ENCODE results near the gene VDAC1.
"Not testable (repeated sequence)": the region's sequence is repeated elsewhere in the genome, so short reads cannot be mapped to it uniquely, and the experiment has no call there.

Gene VDAC1

DNA sequence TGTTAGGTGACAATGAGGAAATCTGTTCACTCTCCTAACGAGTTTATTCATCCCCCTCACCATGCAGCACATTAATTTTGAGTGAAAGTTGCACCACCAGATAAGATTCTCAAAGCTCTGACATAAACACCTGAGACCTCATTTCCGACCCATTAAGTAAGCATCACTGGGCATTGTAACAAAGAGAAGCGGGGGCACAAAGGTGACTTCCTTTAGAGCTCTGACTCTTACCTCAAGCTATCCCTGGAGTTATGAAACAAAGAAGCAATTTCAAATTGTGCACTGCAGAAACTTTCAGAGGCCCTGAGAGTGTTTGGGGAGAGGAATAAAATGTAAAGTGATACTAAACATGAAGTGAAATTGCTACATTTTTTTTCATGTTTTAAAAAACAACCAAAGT, 65.8 kb downstream of the VDAC1 start:
- DNase-seq (ENCODE audit: low read depth), result no peak
- no peak overlapping the region for H3K4me3 ChIP-seq (ENCODE audit: low read depth, low read length)
- TF ChIP-seq, protein P1, sequence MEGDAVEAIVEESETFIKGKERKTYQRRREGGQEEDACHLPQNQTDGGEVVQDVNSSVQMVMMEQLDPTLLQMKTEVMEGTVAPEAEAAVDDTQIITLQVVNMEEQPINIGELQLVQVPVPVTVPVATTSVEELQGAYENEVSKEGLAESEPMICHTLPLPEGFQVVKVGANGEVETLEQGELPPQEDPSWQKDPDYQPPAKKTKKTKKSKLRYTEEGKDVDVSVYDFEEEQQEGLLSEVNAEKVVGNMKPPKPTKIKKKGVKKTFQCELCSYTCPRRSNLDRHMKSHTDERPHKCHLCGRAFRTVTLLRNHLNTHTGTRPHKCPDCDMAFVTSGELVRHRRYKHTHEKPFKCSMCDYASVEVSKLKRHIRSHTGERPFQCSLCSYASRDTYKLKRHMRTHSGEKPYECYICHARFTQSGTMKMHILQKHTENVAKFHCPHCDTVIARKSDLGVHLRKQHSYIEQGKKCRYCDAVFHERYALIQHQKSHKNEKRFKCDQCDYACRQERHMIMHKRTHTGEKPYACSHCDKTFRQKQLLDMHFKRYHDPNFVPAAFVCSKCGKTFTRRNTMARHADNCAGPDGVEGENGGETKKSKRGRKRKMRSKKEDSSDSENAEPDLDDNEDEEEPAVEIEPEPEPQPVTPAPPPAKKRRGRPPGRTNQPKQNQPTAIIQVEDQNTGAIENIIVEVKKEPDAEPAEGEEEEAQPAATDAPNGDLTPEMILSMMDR (conservative IDR thresholded peaks at IDR 0.05; ENCODE audit: low read depth, low read length), result no peak

DNA sequence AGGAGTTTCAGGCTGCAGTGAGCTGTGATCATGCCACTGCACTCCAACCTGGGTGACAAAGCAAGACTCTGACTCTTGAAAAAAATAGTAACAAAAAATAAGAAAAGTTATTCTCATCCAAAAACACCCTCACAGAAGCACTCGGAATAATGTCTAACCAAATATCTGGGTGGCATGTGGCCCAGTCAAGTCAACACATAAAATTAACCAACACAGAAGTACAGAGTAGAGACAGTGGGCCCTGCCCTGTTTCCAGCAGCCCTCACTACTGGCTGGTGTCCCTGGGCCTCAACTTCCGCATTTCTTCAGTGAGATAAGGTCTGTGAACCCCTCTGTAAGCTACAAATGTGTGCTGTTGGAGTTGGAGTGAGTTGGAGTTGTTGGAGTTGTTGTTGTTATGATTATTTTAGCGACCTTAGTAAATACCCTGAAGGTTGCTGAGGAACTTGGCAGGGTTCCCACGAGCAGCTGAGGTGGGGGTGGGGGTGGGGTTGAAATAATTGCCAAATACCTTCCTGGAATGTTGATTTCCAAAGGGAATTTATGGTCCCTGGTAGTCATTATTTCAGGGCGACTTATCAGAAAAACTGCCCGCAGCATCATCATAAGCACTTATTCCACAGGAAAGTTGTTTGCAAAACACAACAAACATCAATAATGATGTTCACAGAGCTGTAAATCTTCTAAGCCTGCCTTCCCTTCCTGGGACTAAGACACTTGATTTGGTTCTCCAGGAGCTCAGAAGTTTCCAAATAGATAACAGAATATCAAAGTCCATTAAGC, 66.5 kb downstream of the VDAC1 start:
- TF ChIP-seq, protein P1 (conservative IDR thresholded peaks at IDR 0.05; ENCODE audit: low read depth, low read length), result no peak
- no peak overlapping the region for H3K4me3 ChIP-seq (ENCODE audit: low read depth, low read length)
- no peak for DNase-seq (ENCODE audit: low read depth)

DNA sequence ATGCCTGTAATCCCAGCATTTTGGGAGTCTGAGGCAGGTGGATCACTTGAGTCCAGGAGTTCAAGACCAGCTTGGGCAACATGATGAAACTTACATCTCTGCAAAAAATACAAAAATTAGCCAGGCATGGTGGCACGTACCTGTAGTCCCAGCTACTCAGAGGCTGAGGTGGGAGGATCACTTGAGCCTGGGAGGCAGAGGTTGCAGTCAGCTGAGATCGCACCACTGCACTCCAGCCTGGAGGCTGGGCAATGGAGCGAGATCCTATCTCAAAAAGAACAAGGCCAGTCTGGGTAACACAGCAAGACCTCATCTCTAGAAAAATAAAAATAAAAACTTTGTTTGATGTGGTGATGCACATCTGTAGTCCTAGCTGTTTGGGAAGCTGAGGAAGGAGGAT, 67.1 kb downstream of the VDAC1 start:
- not testable (repeated sequence) for H3K4me3 ChIP-seq (ENCODE audit: low read depth, low read length)

DNA sequence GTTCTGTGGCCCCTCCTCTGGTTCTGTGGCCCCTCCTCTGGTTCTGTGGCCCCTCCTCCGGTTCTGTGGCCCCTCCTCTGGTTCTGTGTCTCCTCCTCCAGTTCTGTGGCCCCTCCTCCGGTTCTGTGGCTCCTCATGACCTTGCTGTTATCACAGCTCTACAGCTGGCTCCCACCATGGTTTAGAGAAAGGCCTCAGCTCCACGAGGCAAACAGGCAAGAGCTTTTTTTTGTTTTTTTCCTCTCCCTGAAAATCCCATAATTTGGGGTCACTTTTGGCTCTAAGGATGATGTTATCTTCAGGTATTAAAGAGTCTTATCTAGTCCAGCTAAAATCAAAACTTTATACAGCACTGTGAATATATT, 68.1 kb downstream of the VDAC1 start:
- TF ChIP-seq, protein P1 (conservative IDR thresholded peaks at IDR 0.05; ENCODE audit: low read depth, low read length), result no peak
- DNase-seq (ENCODE audit: low read depth), result no peak
- H3K4me3 ChIP-seq (ENCODE audit: low read depth, low read length), result no peak overlapping the region

More for the DNA sequence above, 67.1 kb downstream of the VDAC1 start:
- not testable (repeated sequence) for DNase-seq (ENCODE audit: low read depth)

DNA sequence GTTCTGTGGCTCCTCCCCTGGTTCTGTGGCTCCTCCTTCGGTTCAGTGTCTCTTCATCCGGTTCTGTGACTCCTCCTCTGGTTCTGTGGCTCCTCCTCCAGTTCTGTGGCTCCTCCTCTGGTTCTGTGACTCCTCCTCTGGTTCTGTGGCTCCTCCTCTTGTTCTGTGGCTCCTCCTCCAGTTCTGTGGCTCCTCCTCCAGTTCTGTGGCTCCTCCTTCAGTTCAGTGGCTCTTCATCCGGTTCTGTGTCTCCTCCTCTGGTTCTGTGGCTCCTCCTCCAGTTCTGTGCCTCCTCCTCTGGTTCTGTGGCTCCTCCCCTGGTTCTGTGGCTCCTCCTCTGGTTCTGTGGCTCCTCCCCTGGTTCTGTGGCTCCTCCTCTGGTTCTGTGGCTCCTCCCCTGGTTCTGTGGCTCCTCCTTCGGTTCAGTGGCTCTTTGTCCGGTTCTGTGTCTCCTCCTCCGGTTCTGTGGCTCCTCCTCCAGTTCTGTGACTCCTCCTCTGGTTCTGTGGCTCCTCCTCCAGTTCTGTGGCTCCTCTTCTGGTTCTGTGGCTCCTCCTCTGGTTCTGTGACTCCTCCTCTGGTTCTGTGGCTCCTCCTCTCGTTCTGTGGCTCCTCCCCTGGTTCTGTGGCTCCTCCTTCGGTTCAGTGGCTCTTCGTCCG, 68.7 kb downstream of the VDAC1 start:
- not testable (repeated sequence) for DNase-seq (ENCODE audit: low read depth); H3K4me3 ChIP-seq (ENCODE audit: low read depth, low read length)

DNA sequence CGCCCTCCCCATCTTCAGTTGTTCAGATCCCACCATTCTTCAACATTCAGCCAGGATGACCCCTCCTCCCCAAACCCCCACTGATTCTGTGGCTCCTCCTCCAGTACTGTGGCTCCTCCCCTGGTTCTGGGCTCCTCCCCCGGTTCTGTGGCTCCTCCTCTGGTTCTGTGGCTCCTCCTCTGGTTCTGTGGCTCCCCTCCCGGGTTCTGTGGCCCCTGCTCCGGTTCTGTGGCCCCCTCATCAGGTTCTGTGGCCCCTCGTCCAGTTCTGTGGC, 69.2 kb downstream of the VDAC1 start:
- DNase-seq (ENCODE audit: low read depth), result no peak

DNA sequence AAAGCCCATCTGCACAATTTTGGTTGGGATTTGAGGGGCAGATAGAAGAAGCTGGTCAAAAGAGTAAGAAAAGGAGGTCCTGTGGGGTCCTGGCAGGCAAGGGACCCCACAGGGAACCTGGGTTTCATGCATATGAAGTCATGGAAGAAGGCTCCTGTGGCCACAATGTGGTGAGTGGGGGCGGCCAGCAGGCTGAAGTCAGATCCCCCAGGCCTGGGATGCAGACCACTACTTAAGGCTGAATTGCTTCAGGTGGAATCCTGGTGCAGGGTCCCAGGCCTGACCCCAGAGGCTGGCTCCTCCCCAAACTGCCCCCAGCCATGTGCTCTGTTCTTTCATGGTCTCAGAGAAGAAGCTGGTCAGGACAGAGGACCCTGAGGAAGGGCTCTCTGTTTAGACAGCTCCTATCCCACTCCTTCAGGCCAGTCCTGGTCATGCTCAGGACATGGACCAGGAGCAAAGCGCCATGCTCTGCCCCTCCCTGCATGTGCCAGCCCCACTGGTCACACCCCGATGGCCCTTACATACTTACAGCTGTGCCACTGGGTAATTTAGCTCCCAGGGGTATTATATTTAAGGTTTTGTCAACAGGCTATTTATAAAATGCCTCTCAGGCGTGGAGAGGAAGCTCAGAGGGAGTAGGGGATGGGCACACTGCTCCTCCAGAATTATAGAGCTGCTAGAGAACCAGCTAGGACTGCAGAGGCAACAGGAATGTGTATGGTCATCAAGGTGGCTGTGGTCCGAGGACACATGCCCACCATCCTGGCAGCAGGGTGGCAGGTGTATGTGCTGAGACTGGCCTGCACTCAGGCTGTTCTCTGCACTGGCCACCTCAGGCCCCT, 69.7 kb downstream of the VDAC1 start:
- no peak overlapping the region for H3K4me3 ChIP-seq (ENCODE audit: low read depth, low read length)
- no peak for DNase-seq (ENCODE audit: low read depth)
- TF ChIP-seq, protein P1 (conservative IDR thresholded peaks at IDR 0.05; ENCODE audit: low read depth, low read length), result no peak

More for the DNA sequence above, 69.2 kb downstream of the VDAC1 start:
- H3K4me3 ChIP-seq (ENCODE audit: low read depth, low read length), result no peak overlapping the region
- TF ChIP-seq, protein P1 (conservative IDR thresholded peaks at IDR 0.05; ENCODE audit: low read depth, low read length), result no peak
